Measurements from ENCODE around the gene COL26A1. TPM values are rescaled to one million over a fixed set of nuclear protein-coding genes. Genes with fewer than 3 reads are reported as not detected.
"Not testable (repeated sequence)": the region's sequence is repeated elsewhere in the genome, so short reads cannot be mapped to it uniquely, and the experiment has no call there.

COL26A1 gene
- total and polyA plus RNA-seq, 4 donors: 0.05 to 4.7 (median 0.28) TPM

GRCh38 chr7:101347477-101347876, 15.2 kb upstream of the COL26A1 start:
- Histone ChIP-seq H3K4me1 (ENCODE audit: control insufficient read depth in 5 of 5, insufficient read depth in 5 of 5, low read length in 5 of 5) (no peaks in the 10 kb centered on the region), H3K4me3 (no peak overlapping the region), H3K27me3 (ENCODE audit: control insufficient read depth in 3 of 3, insufficient read depth in 3 of 3, low read length in 2 of 3) (no peaks in the 10 kb centered on the region), H3K36me3 (ENCODE audit: control insufficient read depth in 4 of 4, insufficient read depth in 4 of 4, low read length in 4 of 4) (no peaks in the 10 kb centered on the region), H3K9me3 (ENCODE audit: control insufficient read depth in 4 of 4, insufficient read depth in 3 of 4, low read length in 3 of 4) (peaks cover 0 to 2% (median 0%) of the 10 kb centered on the region in 4 donors), H3K9ac (ENCODE audit: insufficient read depth in 1 of 2, low read length in 2 of 2) (no peak overlapping the region), H3K27ac (ENCODE audit: low read depth in 1 of 2, low read length in 1 of 2) (no peak overlapping the region)
- 93 to 96% methylated on average over 15 of the region's 15 CpGs for WGBS, 2 donors
- no peak for TF ChIP-seq CTCF (IDR thresholded peaks at IDR 0.05; ENCODE audit: control extremely low read depth, extremely low read depth)
- ATAC-seq (ENCODE audit: insufficient read depth, low FRiP score) (no peak), DNase-seq (no peak)

- not testable (repeated sequence) for H3K27me3 ChIP-seq (ENCODE audit: control insufficient read depth in 3 of 3, insufficient read depth in 3 of 3, low read length in 2 of 3); ATAC-seq (ENCODE audit: insufficient read depth, low FRiP score); H3K27ac ChIP-seq (ENCODE audit: low read depth in 1 of 2, low read length in 1 of 2); H3K4me1 ChIP-seq (ENCODE audit: control insufficient read depth in 5 of 5, insufficient read depth in 5 of 5, low read length in 5 of 5); H3K9ac ChIP-seq (ENCODE audit: insufficient read depth in 1 of 2, low read length in 2 of 2); H3K36me3 ChIP-seq (ENCODE audit: control insufficient read depth in 4 of 4, insufficient read depth in 4 of 4, low read length in 4 of 4); H3K9me3 ChIP-seq (ENCODE audit: control insufficient read depth in 4 of 4, insufficient read depth in 3 of 4, low read length in 3 of 4); DNase-seq; H3K4me3 ChIP-seq
- WGBS, 2 donors: 93 to 95% methylated on average over 21 to 29 of the region's 32 CpGs
These were observed 14.1 kb upstream of the COL26A1 start for GRCh38 chr7:101348456-101349067.

- not testable (repeated sequence) for H3K9me3 ChIP-seq (ENCODE audit: control insufficient read depth in 4 of 4, insufficient read depth in 3 of 4, low read length in 3 of 4); ATAC-seq (ENCODE audit: insufficient read depth, low FRiP score); H3K4me3 ChIP-seq; H3K4me1 ChIP-seq (ENCODE audit: control insufficient read depth in 5 of 5, insufficient read depth in 5 of 5, low read length in 5 of 5); H3K27ac ChIP-seq (ENCODE audit: low read depth in 1 of 2, low read length in 1 of 2); DNase-seq; H3K36me3 ChIP-seq (ENCODE audit: control insufficient read depth in 4 of 4, insufficient read depth in 4 of 4, low read length in 4 of 4); H3K9ac ChIP-seq (ENCODE audit: insufficient read depth in 1 of 2, low read length in 2 of 2); H3K27me3 ChIP-seq (ENCODE audit: control insufficient read depth in 3 of 3, insufficient read depth in 3 of 3, low read length in 2 of 3)
- 75 to 81% methylated on average over 12 of the region's 12 CpGs for WGBS, 2 donors
These were observed 13.4 kb upstream of the COL26A1 start for GRCh38 chr7:101349300-101349699.

- ATAC-seq (ENCODE audit: insufficient read depth, low FRiP score) (no peak), DNase-seq (no peak)
- Histone ChIP-seq H3K27me3 (ENCODE audit: control insufficient read depth in 3 of 3, insufficient read depth in 3 of 3, low read length in 2 of 3) (no peaks in the 10 kb centered on the region), H3K9ac (ENCODE audit: insufficient read depth in 1 of 2, low read length in 2 of 2) (no peak overlapping the region), H3K27ac (ENCODE audit: low read depth in 1 of 2, low read length in 1 of 2) (no peak overlapping the region), H3K4me3 (no peak overlapping the region), H3K4me1 (ENCODE audit: control insufficient read depth in 5 of 5, insufficient read depth in 5 of 5, low read length in 5 of 5) (no peaks in the 10 kb centered on the region), H3K9me3 (ENCODE audit: control insufficient read depth in 4 of 4, insufficient read depth in 3 of 4, low read length in 3 of 4) (peaks cover 0 to 3% (median 0%) of the 10 kb centered on the region in 4 donors), H3K36me3 (ENCODE audit: control insufficient read depth in 4 of 4, insufficient read depth in 4 of 4, low read length in 4 of 4) (no peaks in the 10 kb centered on the region)
- WGBS, 2 donors: 58 to 84% methylated on average over 2 of the region's 2 CpGs
- TF ChIP-seq CTCF (IDR thresholded peaks at IDR 0.05; ENCODE audit: control extremely low read depth, extremely low read depth): no peak
These were observed 9.8 kb upstream of the COL26A1 start for GRCh38 chr7:101352920-101353308.
